Panc1 (cell line): Measurements from ENCODE around the gene THADA.

ENCODE experiments used
- POLR2AphosphoS5 ChIP-seq: IDR thresholded peaks from 2 replicates; pipeline ENCODE4 v1.6.1; 2012; ENCODE audit warnings: mild to moderate bottlenecking, low read depth, low read length, moderate library complexity
- SIN3A ChIP-seq: IDR thresholded peaks from 2 replicates; pipeline ENCODE4 v1.6.1; 2012; ENCODE audit warnings: low read depth, mild to moderate bottlenecking, low read length, moderate library complexity, borderline replicate concordance; ENCODE audit not compliant: insufficient read depth
- TF ChIP-seq, protein P1 (sequence below): fragments of 450-650 bp; IDR thresholded peaks from 2 replicates; pipeline ENCODE4 v1.5.1; 2017; ENCODE audit warnings: mild to moderate bottlenecking
- TF ChIP-seq, protein P2 (sequence below), 2 experiments: IDR thresholded peaks; 2 replicates each; pipeline ENCODE4 v1.6.1; 2011 to 2012; ENCODE audit warnings: low read depth in 2 of 2, control low read depth in 1 of 2, low read length in 1 of 2, mild to moderate bottlenecking in 1 of 2, moderate library complexity in 1 of 2; ENCODE audit not compliant: insufficient read depth in 1 of 2

DNA sequence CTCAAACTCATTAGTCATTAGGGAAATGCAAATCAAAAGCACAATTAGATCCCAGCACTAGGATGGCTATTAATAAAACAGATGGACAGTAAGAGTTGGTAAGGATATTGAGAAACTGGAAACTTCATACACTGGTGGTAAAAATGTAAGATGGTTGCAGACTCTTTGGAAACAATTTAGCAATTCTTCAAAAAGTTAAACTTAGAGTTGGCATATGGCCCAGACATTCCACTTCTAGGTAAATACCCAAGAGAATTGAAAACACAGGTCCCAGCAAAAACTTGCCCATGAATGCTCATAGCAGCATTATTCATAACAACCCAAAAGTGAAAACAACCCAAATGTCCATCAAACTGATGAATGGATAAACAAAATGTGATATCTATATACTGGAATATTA lies 284.6 kb downstream of the THADA start:
- TF ChIP-seq, protein P1, sequence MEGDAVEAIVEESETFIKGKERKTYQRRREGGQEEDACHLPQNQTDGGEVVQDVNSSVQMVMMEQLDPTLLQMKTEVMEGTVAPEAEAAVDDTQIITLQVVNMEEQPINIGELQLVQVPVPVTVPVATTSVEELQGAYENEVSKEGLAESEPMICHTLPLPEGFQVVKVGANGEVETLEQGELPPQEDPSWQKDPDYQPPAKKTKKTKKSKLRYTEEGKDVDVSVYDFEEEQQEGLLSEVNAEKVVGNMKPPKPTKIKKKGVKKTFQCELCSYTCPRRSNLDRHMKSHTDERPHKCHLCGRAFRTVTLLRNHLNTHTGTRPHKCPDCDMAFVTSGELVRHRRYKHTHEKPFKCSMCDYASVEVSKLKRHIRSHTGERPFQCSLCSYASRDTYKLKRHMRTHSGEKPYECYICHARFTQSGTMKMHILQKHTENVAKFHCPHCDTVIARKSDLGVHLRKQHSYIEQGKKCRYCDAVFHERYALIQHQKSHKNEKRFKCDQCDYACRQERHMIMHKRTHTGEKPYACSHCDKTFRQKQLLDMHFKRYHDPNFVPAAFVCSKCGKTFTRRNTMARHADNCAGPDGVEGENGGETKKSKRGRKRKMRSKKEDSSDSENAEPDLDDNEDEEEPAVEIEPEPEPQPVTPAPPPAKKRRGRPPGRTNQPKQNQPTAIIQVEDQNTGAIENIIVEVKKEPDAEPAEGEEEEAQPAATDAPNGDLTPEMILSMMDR, result no peak
- TF ChIP-seq, protein P2, sequence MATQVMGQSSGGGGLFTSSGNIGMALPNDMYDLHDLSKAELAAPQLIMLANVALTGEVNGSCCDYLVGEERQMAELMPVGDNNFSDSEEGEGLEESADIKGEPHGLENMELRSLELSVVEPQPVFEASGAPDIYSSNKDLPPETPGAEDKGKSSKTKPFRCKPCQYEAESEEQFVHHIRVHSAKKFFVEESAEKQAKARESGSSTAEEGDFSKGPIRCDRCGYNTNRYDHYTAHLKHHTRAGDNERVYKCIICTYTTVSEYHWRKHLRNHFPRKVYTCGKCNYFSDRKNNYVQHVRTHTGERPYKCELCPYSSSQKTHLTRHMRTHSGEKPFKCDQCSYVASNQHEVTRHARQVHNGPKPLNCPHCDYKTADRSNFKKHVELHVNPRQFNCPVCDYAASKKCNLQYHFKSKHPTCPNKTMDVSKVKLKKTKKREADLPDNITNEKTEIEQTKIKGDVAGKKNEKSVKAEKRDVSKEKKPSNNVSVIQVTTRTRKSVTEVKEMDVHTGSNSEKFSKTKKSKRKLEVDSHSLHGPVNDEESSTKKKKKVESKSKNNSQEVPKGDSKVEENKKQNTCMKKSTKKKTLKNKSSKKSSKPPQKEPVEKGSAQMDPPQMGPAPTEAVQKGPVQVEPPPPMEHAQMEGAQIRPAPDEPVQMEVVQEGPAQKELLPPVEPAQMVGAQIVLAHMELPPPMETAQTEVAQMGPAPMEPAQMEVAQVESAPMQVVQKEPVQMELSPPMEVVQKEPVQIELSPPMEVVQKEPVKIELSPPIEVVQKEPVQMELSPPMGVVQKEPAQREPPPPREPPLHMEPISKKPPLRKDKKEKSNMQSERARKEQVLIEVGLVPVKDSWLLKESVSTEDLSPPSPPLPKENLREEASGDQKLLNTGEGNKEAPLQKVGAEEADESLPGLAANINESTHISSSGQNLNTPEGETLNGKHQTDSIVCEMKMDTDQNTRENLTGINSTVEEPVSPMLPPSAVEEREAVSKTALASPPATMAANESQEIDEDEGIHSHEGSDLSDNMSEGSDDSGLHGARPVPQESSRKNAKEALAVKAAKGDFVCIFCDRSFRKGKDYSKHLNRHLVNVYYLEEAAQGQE (IDR thresholded peaks at IDR 0.05; ENCODE audit: insufficient read depth in 1 of 2, low read depth in 2 of 2, low read length in 1 of 2), result no peak
- TF ChIP-seq SIN3A (no peak), POLR2AphosphoS5 (no peak)
